DND-41 (cell line): ENCODE data around the gene RBM44.

Experiments
- EZH2 ChIP-seq: IDR thresholded peaks from 3 replicates; pipeline ENCODE4 v1.6.1; 2012; ENCODE audit warnings: borderline replicate concordance, low read depth, mild to moderate bottlenecking, moderate library complexity, low read length, inconsistent platforms; ENCODE audit not compliant: severe bottlenecking
- TF ChIP-seq, protein P1 (sequence below): IDR thresholded peaks from 2 replicates; pipeline ENCODE4 v1.5.1; 2012; ENCODE audit warnings: borderline replicate concordance, low read length, moderate library complexity, mild to moderate bottlenecking; ENCODE audit not compliant: poor library complexity, severe bottlenecking; ENCODE audit errors: extremely low read depth

DNA sequence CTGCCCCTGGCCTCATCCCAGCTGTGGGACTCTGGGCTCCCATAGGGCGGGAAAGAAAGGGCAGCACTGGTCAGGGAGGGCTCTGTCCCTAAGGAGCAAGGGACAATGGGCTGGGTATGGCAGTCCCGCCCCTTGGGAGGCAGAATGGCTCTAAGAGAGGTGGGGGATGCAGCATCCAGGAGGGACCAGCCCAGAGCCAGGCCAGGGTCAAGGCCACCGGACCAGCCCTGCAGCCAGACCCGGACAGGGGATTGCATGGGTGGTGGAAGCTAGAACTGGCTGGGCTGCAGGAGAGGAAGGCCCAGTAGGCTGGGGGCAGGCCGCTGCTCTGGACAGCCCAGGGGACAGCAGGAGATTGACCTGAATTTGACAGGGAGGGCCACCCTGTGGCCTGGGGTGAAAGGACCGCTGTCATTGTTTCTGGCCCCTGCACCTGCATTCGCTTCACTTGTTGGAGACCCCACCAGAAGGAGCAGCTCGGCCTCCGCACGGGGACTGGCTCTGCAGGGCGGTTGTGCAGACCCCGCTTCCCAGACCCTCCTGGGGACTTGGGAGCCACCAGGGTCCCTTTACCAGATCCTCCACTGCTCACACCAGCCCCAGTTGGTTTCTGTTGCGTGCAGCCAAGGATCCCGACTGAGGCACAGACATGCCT, 75.4 kb downstream of the RBM44 start:
- TF ChIP-seq, protein P1, sequence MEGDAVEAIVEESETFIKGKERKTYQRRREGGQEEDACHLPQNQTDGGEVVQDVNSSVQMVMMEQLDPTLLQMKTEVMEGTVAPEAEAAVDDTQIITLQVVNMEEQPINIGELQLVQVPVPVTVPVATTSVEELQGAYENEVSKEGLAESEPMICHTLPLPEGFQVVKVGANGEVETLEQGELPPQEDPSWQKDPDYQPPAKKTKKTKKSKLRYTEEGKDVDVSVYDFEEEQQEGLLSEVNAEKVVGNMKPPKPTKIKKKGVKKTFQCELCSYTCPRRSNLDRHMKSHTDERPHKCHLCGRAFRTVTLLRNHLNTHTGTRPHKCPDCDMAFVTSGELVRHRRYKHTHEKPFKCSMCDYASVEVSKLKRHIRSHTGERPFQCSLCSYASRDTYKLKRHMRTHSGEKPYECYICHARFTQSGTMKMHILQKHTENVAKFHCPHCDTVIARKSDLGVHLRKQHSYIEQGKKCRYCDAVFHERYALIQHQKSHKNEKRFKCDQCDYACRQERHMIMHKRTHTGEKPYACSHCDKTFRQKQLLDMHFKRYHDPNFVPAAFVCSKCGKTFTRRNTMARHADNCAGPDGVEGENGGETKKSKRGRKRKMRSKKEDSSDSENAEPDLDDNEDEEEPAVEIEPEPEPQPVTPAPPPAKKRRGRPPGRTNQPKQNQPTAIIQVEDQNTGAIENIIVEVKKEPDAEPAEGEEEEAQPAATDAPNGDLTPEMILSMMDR, result no peak
- TF ChIP-seq EZH2, result no peak
